Cardiac septum (tissue), 1 donor: Measurements from ENCODE around the gene CHIT1. TPM values are rescaled to one million over a fixed set of nuclear protein-coding genes. Genes with fewer than 3 reads are reported as not detected.
"Not testable (repeated sequence)": the region's sequence is repeated elsewhere in the genome, so short reads cannot be mapped to it uniquely, and the experiment has no call there.

Experiments
- DNase-seq: peaks from one replicate; pipeline ENCODE4 v3.0.0-alpha.2; 2020; ENCODE audit warnings: low spot score
- intact Hi-C: fragments of 100-400 bp; cut with DNase I; formaldehyde crosslinking; loops from one replicate; pipeline ENCODE4 v1.14.0; 2022
- total RNA-seq: library from RNA; stranded (reverse); fragmentation: NEBNext Ultra II Directional; extraction: Animal tissue kit (Norgen Biotek cat#: 25700); gene quantifications from one replicate; pipeline ENCODE4 v1.2.1, GENCODE V29; 2021
- donor health status: DM: no; HTN: no; CAD: no.

The CHIT1 gene
- total RNA-seq, 1 donor from 2014 or later: not detected

DNA sequence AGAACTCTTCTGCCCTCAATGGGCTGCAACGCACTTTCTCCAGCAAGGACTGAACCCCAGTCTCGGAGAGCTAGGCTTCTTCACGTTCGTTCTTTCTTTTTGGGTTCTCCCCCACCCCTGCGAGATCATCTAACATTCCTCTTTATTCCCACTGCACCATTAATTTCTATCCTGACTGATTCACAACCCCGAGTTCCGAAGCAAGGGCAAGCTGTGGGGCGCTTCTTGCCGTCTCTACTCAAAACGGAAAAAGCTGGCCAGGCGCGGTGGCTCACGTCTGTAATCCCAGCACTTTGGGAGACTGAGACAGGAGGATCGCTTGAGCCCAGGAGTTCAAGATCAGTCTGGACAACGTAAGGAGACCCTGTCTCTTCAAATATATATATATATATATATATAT lies 38.4 kb upstream of the CHIT1 start:
- intact Hi-C loops: loop anchor here (2.0 to 5.0 kb wide), 2 partner anchors 229 to 1144 kb away; partner anchors contain the start of gene PPP1R15B
- DNase-seq: peak; percentile 29

DNA sequence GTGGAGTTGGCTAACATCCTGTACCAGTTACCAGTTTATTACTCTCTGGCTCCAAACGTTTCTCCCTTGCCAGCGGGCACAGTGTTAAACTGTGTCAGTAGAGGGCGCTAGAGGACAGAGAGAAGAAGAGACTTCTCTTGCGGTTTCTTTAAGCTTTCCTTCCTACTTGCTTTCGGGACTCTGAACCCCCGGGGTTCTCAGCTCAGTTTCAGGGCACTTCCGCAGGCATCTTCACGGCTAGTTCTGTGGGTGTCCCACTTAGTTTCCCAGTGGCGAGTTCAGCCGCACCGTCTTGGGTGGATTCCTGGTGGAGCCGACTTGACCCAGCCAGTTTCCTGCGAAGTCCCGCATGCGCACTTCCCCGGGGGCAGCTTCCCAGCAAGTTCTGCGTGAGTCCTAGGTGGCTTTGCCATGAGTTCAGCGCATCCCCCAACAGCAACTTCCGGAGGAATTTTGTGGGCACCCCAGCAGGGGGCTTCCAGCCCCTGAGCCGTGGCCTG lies 37.9 kb upstream of the CHIT1 start:
- intact Hi-C loops: loop anchor here (5.0 kb wide), 1 partner anchor 1145 kb away; the partner anchor contains the start of gene PPP1R15B
- peak; percentile 89 for DNase-seq

DNA sequence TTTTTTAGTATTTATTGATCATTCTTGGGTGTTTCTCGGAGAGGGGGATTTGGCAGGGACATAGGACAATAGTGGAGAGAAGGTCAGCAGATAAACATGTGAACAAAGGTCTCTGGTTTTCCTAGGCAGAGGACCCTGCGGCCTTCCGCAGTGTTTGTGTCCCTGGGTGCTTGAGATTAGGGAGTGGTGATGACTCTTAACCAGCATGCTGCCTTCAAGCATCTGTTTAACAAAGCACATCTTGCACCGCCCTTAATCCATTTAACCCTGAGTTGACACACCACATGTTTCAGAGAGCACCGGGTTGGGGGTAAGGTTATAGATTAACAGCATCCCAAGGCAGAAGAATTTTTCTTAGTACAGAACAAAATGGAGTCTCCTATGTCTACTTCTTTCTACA lies 36.7 kb upstream of the CHIT1 start:
- intact Hi-C loops: loop anchor here (5.0 kb wide), 1 partner anchor 1146 kb away; the partner anchor contains the start of gene PPP1R15B
- DNase-seq: not testable (repeated sequence)

DNA sequence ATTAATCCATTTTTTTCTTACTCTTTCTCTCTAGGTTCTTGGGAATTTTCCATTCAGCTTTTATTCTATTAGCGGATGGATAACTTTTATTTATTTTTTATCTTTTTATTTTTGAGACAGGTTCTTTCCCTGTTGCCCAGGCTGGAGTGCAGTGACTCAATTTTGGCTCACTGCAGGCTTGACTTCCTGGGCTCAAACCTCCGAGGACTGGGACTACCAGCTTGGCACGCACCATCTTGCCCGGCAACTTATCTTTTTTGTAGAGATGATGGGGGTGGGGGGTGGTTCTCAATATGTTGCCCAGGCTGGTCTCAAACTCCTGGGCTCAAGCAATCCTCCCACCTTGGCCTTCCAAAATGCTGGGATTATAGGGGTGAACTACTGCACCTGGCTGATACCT lies 36.1 kb upstream of the CHIT1 start:
- intact Hi-C loops: loop anchor here (5.0 kb wide), 1 partner anchor 1147 kb away; the partner anchor contains the start of gene PPP1R15B
- peak; percentile 26 for DNase-seq

DNA sequence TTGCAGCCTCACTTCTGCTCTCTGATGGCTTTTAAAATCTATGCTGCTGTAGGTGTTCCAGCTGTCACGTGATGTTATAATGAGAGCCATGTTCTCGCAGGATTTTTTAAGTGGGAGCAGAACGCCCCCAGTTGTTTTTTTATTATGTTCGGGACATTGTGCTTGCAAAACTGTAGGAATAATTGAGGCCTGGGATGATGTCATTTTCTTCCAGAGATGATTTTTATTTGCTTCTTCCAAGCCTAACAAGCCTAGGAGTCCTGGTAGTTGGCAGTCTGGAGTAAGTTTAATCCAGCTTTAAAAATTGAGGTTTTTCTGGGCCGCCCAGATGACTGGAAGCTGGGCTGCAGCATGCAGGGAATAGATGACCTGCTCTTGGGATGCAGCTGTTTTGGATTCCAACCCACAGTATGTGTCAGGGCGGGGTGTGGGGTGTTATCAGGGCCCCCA lies 34.6 kb upstream of the CHIT1 start:
- intact Hi-C loops: no loop called here
- peak; percentile 6 for DNase-seq

DNA sequence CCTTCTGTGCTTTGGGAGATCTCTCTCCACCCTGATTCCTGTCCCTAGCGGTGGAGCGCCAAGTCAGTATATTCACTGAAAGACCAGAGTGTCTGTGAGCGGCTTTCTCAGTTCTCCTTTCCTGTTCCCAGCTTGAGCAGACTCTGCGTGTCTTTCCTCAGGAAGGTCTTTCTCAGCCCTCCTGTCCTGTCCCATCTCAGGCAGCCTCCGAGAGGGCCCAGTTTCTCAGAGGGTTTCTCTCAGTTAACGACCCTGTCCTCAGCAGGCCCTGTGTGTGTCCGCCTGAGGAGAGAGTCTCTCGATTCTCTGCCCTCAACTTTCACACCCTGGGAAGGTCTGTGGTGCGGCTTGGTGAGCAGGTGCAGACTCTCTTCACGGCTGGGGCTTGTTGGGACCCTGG lies 34.0 kb upstream of the CHIT1 start:
- intact Hi-C loops: no loop called here
- DNase-seq: peak; percentile 63

DNA sequence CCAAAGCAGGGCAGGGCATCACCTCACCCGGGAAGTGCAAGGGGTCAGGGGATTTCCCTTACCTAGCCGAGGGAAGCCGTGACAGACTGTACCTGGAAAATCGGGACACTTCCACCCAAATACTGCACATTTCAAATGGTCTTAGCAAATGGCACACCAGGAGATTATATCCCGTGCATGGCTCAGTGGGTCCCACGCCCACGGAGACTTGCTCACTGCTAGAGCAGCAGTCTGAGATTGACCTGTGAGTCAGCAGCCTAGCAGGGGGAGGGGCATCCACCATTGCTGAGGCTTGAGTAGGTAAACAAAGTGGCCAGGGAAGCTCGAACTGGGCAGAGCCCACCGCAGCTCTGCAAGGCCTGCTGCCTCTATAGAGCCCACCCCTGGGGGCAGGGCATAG lies 27.2 kb upstream of the CHIT1 start:
- DNase-seq, intact Hi-C loops: not testable (repeated sequence)

DNA sequence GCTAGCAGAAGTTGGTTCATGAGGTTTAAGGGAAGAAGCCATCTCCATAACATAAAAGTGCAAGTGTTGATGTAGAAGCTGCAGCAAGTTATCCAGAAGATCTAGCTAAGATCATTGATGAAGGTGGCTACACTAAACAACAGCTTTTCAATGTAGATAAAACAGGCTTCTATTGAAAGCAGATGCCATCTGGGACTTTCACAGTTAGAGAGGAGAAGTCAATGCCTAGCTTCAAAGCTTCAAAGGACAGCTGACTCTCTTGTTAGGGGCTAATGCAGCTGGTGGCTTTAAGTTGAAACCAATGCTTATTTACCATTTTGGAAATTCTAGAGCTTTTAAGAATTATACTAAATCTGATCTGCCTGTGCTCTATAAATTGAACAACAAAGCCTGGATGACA lies 25.3 kb upstream of the CHIT1 start:
- intact Hi-C loops, DNase-seq: not testable (repeated sequence)

DNA sequence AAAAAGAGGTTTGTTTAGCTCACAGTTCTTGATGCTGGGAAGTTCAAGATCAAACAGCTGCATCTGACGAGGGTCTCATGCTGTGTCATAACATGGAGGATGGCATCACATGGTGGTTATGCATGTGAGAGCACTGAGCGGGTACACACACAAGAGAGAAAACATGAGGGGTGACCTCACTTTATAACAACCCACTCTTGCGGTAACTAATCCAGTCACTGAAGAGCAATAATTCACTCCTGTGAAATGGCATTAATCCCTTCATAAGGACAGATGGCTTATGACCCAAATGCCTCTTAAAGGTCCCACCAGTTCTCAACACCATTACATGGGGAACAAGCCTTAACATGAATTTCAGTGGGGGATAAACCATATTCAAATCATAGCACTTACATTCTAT lies 23.2 kb upstream of the CHIT1 start:
- intact Hi-C loops: no loop called here
- DNase-seq: no peak

DNA sequence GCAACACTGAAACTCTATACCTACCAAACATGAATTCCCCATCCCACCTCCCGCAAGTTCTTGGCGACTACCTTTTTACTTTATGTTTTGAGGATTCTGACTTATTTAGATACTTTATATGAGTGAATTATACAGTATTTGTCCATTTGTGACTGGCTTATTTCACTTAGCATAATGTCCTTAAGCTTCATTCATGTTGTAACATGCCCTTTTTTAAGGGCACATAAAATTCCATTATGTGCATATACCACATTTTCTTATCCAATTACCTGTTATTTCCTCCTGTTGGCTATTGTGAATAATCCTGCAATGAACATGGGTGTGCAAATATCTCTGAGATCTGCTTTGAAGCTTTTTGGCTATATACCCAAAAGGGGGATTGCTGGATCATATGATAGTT lies 22.0 kb upstream of the CHIT1 start:
- DNase-seq: no peak
- intact Hi-C loops: no loop called here

DNA sequence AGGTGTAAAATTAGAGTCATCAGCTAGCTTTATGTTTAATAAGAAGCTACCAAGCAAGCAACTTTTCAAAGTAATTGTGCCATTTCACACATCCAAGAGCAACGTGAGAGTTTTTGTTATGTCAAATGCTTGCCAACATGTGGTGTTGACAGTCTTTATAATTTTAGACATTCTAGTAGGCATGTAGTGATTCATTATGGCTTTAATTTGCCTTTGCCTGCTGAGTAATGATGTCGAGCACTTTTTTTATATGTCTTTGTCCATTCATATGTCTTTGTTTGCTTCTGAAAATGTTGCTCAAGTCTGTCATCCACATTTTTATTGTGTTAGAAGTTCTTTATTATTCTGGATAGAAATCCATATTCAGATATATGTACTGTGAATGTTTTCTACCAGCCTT lies 21.4 kb upstream of the CHIT1 start:
- DNase-seq: no peak
- intact Hi-C loops: no loop called here

DNA sequence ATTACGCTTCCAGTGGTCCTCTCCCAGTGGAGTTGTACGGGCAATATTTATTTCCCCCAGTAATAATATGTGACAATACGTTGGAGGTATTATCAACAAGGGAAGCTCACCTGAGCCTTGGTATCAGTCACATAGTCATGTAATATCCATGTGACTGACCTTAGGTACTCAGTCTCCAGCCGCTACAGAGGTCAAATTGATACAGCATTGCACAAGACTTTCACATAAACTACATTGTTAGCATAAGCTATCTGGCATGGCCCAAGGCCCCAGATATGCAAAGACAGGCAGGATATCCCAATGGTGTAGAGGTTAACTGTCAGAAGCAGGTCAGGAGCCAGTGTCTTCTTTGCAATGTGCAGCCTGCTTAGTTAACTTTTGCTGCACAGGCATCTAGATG lies 15.3 kb upstream of the CHIT1 start:
- no peak for DNase-seq
- intact Hi-C loops: no loop called here

DNA sequence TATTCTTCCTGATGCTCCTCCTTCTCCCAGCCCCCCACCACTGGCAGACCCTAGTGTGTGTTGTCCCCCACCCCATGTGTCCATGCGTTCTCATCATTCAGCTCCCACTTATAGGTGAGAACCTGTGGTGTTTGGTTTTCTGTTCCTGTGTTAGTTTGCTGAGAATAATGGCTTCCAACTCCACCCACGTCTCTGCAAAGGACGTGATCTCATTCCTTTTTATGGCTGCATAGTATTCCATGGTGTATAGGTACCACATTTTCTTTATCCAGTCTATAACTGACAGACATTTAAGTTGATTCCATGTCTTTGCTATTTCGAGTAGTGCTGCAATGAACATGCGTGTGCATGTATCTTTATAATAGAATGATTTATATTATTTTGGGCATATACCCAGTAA lies 12.2 kb upstream of the CHIT1 start:
- intact Hi-C loops: not testable (repeated sequence)

DNA sequence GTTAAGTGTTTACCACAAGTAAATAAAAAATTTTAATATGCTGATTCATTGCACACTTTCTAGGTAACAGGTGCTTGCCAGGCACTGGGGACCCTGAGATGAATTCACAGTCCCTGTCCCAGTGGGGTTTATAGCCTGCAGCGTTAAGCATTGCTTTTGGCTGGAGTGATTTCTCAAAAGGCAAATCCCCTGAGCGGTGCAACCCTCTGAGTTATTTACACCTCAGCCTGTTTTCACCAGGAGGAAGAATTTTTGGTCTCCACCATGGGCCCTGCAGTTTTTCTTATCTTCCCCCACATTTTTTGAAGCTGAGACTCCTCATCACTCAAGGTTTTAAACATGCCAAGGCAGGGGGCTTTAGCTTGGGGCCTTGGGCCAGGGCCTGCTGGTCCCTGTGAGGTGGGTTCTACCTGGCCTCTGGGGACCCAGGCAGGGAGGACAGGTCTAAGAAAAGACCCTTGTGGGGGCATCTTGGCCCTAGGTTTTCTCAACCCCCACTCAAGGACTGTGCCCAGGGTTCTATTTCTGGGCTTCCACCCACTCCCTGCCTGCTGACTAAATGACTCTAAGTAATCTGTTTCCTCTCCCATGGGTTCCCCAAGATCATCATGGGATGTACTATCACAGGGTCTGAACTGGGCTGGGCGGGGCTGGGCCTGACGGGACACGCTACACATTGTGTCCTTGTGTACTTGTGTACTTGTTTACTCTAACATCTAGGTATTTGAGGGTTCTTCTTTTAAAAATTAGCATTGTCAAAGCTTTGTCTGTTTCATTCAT lies 10.2 kb upstream of the CHIT1 start:
- intact Hi-C loops: no loop called here
- DNase-seq: no peak

More for the DNA sequence above, 12.2 kb upstream of the CHIT1 start:
- DNase-seq: not testable (repeated sequence)

DNA sequence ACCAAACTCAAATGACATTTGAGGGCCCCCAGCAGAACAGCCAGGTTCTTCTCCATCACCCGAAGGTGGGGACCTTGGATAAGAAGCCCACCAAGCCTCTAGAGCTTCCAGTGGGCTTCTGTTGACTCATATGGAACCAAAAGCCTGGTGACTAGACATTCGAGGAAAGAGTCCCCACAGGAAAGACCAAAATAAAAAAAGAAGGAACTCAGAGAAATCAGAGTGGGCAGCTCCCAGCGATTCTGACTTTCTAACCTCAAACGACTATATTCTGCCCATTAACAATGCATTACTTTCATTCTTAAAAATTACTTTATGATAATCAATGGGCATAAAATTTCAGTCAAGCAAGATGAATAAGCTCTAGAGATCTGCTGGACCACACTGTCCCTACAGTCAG lies 9.6 kb upstream of the CHIT1 start:
- intact Hi-C loops: no loop called here
- DNase-seq: no peak

DNA sequence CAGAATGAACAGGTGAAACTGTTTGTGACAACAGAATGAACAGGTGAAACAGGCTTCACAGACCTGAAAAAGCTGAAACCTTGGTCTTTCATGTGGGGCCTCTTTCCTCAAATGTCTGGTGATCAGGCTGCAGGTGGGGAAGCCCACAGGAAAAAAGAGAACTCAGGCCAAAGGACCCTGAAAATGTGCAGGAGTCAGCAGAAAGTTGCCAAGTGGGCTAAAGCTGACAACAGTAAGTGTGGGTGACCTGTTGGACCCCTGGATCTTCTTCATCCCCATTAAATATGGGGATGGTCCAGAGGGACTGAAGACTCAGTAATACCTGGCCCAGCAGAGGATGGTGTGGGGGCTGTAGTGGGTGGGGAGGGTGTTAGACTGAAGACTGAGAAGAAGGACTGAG lies 9.1 kb upstream of the CHIT1 start:
- intact Hi-C loops: no loop called here
- DNase-seq: no peak

DNA sequence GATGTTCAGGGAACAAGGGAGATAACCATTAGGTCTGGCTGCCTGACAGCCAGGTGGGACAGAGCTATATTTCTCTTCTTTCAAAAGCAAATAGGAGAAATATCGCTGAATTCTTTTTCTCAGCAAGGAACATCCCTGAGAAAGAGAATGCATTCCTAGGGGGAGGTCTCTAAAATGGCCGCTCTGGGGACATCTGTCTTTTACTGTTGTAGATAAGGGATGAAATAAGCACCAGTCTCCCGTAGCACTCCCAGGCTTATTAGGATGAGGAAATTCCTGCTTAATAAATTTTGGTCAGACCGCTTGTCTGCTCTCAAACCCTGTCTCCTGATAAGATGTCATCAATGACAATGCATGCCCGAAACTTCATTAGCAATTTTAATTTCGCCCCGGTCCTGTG lies 5.4 kb upstream of the CHIT1 start:
- DNase-seq, intact Hi-C loops: not testable (repeated sequence)

DNA sequence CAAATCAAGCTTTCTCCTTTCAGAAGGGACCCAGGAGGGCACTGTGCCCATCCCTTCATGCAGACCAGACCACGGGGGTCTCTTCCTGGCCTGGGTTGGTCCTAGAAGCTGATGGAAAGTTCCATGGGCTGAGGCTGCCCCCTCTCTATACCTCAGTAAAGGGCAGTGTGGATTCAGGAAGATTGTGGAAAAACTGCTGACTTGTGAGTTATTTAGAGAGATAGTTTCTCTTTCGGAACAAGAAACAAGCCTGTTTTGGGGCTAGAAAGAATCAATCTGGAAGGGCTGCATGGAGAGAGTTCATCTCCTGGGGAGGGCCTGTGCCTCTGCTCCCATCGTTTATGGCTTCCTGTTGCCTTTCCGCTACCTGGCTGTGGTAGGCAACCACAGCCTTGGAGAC lies 803 bp downstream of the CHIT1 start:
- intact Hi-C loops: no loop called here
- no peak for DNase-seq

DNA sequence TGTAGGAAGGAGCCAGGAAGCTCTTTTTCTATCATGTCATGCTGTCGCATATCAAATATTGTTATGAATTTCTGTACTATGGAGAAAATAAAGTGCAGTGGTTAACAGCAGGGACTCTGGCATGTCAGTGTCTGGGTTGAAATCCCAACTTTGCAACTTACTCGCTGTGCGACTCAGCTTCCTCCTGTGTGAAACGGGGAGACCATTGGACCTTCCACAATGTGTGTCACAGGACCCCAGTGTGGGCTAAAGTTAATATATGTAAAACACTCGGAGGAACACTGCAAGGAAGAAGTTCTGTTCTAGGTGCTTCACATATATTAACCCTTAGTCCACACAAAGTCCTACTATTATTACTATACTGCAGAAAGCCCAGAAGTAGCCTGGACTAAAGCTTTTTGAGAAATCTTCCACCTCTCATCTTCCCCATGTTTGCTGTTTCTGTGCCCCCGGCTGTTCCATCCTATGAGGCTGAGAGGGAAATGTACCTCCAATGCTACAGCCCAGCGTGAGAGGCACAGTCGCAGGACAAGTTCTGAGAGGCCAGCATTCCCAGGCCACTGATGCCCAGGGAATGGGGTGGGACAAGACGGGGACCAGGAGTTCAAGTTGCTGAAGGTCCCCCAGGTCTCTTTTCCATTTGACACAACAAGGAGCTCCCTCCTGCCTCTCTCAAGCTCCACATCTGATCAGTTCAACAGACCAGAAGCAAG lies 1.9 kb downstream of the CHIT1 start:
- intact Hi-C loops: no loop called here
- DNase-seq: no peak

DNA sequence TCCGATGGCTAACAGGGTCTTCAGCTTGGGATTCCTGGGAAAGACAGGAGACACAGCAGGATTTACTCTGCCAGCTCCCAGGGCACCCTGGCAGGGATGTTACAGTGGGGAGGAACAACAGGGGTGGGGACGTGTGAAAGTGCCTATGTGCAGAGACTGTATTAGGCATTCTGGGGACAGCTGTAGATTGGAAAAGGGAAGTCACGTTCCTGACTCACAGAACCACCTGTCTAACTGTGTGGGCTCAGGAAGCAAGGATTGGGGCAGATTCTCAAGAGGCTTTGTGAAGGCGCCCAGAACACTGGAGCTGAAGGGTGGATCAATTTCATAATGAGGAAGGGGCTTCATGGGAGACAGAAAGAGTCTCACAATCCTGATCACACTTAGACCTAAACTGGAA lies 4.4 kb downstream of the CHIT1 start:
- no peak for DNase-seq
- intact Hi-C loops: no loop called here
